UCSD-AML1 (cell line): ENCODE results near the gene ERBB2.
"Not testable (repeated sequence)": the region's sequence is repeated elsewhere in the genome, so short reads cannot be mapped to it uniquely, and the experiment has no call there.

Experiments used
- DNase-seq: peaks from one replicate; lab custom pipeline; 2025; ENCODE audit not compliant: unreplicated experiment; lab: John Stamatoyannopoulos, UW

ERBB2 gene

DNA sequence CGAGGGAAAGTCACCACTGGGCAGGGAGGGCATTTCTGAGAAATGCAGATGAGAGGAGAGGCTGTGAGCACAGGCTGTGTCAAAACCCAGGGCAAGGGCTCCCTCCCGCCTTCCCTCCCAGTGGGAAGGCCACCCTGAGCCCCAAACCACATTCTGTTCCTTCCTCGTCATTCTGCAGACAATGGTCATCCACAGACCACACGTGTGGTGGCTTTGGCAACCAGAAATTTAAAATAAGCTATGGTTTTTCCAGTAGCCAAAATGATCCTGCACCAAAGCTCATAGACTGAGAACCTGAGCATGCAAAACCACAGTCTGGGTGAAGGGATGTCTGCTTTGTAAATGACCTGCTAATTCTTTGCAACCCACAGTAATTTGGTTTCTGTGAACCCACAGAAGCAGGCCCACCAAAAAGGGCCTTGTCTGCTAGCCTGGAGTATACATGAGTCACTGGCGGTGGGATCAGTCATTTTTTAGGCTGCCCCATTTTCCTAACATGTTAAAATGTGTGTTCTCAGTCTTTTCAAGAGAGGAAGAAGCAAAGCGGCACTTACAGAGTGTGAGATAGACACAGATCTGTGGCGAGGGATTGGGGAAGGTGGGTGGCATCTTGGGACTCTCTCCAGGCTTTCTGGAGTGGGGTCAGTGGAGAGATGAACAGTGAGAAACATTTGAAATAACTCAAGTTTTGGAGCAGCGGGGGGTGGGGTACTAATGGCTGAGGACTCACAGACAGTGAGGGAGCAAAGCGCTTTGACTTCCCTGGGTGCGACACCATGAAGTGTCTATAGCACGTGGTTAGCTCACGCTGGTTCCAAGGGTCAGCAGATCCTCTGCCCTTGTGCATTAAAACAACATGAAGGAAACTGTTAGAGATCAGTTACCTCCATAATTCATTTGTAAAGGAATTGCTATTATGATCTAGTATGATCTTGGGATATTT is 58.3 kb downstream of the ERBB2 start:
- DNase-seq, result peak; percentile 34

DNA sequence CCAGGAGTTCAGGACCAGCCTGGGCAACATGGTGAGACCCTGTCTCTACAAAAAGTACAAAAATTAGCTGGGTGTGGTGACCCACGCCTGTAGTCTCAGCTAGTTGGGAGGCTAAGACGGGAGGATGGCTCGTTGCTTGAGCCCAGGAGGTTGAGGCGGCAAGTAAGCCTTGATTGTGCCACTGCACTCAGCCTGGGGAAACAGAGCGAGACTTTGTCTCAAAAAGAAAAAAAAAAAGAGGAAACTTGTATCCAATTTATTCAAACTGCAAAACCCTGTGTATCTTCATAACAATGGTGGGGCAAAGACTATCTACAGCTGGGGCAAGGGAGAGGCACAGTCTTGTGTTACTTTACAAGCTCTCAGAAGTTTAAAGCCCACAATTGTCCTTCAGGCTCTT is 59.3 kb downstream of the ERBB2 start:
- no peak for DNase-seq

DNA sequence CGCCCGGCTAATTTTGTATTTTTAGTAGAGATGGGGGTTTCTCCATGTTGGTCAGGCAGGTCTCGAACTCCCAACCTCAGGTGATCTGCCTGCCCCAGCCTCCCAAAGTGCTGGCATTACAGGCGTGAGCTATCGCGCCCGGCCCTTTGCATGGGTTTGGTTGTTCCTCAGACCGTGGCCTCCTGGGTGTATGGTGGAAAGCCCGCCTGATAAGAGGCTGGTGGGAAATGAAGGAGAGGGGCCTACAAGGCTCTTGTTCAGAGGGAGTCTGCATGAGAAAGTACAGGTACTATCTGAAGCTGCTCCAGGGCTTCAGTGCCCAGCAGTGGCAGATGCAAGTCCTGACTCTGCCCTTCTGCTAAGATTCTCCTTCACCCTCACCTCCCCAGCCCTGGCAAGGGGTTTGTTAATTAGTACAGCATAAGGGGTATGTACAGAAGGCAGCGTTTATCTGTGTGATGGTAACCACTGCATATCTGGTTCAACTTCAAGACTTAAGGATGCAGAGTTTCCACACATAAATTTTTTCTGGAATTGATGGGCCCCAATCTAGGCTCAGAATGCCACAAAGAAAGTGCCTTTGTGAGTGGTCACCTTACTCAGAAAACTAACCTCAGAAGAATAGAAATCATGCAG is 62.1 kb downstream of the ERBB2 start:
- no peak for DNase-seq

DNA sequence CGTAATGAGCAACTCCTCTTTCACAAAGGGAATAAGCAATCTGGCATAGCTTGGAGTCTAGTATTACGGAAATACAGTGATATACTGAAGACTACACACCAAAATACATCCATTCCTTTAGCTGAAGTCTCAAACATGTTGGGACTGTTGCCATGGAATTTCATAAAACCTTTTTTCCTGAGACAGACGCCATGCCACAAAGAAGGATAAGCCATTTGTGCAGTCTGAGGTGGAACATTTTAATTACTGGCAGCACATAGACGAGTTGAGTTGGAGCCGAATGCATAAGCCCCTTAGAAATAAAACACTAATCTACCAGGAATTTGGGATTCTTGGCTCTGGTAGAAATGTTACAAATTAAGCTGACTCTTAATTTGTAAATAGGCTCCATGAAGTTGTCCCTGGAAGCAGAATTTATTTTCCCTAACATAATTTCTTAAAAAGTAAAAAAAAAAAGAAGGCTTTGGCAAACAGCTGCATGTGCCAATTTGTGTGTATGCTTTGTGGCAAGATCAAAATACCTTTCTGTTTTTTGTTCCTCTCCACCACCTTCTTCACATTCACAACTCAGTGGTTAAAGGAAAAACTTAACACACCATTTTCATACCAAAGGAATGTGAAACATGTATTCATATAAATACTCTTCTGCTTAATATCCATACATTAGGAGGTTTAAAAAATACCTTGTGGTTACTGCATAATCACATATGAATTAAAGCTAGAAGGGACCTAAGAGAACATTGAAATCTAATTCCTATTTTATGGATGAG is 63.4 kb downstream of the ERBB2 start:
- DNase-seq, result no peak

DNA sequence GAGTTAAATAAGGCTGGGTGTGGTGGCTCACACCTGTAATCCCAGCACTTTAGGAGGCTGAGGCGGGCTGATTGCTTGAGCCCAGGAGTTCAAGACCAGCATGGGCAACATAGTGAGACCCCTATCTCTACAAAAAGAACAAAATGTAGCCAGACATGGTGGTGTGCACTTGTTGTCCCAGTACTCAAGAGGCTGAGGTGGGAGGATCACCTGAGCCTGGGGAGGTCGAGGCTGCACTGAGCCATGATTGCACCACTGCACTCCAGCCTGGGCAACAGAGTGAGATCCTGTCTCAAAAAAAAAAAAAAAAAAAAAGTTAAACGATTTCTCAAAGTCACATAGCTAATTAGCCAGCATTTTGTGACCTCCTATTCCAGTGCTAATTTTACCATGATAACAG is 64.3 kb downstream of the ERBB2 start:
- DNase-seq, result not testable (repeated sequence)

DNA sequence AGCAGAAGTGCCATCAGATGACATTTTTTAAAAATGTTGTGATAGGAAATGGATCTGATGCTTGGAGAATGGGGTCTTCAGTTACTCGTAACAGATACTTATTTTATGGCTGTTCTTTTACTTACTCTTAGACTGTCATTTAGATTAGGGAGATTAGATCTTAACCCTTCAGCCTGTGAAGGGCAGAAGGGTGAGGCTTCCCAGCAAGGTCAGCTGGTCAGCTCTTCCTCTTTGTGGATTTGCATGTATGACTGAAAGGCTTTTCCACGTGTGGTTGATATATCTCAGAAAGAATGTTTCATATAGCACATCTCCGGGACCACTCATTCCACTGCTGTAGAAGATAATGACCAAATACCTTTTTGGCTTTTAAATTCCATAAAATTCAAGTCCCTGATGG is 65.3 kb downstream of the ERBB2 start:
- DNase-seq, result no peak

DNA sequence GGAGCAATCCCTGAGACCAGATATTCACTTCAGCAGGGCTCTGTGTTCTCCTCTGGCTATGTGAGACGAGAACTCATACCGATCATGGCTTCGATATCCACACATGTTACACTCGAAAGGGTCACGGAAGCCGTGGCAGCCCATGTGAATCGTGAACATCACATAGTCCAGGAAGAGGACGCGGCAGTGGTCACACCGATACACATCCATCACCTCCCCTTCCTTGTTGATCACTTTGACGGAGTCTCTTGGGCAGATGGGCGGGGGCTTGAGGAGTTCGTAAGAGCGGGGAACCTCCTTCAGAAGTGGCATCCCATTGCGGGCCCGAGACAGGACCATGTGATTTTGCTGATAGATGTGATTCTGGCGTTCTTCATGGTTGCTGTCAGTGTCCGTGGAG is 65.9 kb downstream of the ERBB2 start:
- DNase-seq, result no peak

DNA sequence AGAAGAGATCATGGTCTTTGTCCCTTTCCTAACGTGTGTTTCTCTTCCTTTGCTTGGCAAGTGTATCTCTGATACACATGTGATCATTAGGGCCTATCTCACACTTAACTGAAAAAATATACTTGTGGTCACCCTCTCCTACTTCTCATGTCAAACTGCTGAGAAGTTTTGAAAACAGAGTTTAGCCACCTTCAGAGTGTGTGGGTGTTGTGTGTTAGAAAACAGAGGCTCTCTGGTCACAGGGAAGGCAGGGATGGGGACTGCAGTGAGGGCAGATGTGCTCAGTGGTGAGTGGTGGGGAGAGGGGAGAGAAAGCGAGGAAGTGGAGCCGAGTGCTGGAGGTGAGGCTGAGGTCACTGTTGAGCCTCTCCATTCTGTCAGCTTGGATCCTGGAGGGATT is 67.3 kb downstream of the ERBB2 start:
- DNase-seq, result no peak

DNA sequence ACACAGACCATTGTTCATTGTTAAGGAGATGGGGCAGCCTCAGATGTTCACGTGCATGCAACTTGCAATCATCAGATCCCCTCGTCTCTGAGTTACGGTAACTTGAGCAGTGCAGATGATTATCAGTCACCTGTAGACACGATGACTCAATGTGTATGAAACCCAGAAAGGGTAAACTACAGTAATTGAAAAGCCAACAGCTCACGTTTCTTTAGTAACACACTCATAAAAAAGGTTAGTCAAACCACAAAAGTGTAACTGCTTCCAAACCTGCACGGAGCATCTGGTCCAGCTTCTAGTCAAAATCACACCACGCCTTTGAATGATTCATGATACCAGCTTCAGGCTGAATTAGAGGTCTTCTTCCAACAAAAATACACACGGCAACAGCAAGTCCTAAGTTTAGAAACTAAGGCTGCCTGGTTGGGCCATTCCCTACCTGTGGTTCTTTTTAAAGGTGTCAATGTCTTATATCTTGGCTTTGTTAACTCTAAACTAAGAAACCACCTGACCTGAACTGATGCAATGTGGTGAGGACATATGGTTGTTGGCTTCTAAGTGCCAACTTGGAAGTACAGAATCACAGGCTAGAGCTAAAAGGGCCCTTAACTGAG is 70.2 kb downstream of the ERBB2 start:
- DNase-seq, result no peak

DNA sequence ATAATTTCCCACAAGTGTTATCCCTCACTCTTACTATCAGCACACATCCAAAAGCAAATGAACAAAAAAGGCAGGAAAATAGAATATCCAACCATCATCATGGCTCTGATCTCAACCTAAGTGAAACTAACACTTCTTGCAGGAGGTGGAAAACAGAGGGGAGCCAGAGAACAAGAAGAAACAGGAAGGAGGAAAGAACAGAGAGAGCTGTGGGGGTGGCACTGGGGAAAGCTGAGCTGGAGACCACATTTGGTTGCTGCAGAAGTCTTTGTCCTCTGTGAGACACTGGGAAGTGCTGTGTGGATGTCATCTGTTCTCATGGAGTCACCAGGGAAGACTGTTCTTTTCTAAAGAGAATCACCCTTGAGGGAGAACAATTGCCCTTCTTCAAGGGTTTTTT is 72.6 kb downstream of the ERBB2 start:
- no peak for DNase-seq

DNA sequence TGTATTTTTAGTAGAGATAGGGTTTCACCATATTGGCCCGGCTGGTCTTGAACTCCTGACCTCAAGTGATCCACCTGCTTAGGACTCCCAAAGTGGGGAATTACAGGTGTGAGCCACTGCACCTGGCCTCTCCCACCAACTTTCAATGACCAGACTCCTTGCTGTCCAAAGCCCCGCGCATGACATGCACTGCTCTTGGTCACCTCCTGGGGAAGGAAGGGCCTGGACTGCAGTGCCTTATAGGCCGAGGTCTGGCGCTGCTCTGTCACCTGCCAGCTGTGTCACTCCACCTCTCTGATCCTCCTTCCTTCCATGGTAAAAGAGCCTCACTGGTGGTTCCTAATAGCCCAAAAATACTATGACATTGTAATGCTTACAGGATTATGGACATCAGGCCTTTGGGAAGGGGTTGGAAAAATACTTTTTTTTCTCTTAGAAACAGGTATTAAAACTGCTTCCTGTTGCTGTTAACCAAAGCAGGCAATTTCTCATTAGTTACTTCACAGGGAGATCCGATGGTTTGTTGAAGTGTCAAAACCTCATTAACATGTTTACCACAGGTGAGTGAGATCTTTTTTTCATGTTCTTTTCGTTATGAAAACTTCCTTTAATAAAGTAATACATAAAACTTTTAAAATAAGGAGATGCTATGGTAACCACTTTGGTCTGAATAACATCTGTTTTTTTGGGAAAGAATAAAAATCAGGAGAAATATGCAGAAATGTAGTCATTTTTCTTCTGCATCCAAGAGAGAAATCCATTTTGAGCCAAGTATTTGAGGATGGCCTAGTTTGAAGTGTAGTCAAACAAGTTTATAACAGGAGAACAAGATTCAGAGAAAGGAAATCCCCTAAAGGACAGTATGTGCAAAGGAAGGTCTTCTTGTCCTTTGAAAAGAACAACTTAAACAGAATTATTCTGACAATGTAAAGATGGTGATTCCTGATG is 73.4 kb downstream of the ERBB2 start:
- no peak for DNase-seq

DNA sequence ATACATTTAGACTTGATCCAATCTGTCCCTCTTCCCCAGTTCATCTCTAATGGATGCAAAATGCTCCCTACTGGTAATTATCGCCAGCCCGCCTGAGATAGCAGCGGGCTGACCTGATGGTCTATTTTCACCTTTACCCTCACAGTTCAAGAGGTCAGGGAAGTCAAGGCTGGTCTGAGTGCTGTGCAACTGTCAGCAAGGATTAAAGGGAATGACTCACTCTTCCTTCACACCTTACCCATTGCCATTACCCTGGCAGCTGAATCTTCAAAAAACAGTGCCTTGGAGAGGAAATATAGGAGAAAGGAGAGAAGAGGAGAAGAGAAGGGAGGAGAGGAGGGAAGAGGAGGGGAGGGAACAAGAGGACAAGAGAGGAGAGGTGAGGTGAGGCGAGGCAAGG is 74.2 kb downstream of the ERBB2 start:
- no peak for DNase-seq

DNA sequence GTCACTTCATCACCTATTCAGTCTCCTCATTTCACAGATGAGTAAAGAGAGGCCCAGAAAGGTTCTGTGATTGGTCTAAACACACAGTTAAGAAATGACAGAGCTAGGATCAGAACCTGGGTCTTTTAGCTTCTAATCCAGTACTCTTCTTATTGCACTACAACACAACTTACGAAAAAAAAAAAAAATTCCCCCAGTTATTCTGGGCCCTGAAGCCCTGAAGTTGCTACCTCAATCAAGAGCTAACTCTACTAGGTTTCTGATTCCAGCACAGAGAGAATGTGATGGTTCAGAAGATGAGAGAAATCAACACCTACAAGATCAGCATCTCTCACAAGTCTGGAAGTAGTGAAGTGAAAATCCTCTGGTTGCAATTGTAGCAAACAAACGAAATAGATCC is 75.2 kb downstream of the ERBB2 start:
- DNase-seq, result no peak

DNA sequence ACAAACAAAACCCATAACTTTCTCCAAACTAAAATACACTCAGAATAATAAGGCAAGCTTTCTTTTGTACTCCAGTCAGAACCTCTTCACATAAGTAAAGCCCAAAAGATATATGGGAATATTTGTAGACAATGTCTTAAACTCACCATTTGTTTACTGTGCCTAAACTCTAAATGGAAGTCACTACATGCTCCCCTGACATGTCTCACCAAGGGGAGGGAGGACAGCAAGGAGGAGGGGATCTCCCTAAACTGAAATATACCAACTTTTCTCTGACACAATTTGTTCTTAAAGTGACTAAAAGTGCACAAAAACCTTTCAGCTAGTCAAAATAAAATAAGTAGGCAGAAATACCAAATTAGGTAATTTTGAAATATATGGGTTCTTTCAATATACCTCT is 76.4 kb downstream of the ERBB2 start:
- no peak for DNase-seq

DNA sequence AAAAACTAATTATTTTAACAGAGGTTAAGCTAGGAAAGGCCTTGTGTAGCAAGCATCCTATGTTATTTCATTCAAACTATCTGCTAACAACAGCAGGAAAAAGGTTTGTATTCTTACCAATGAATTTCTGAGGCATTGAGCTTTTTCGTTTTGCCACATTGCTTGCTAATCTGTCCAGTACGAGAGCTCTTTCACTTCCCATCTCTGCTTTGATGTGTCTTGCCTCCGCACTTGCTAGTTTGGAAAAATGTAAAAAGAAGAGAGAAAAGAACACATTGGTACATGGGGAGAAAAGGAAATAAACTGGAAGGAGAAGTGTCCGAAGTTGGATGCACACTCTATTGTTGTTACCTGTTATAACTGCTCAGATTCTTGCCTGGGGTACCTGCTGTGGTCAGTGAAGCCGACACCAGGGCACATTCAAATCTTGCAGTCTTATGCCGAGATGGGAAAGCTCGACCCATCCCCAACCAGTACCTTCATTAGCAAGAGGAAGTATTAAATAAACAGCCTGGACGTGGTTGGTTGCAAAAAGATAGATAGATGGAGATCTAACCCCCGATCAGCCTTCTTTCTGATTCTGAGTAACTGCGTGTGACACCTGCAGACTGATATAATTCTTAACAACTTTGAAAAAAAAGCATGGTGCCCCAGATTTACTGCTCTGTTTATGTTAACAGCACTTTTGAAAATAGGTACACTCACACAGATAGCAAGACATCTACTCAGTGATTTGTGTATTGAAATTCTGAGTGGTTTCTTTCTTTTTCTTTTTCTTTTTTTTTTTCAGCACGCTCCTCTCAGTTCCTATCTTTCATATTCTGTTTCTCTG is 77.9 kb downstream of the ERBB2 start:
- DNase-seq, result no peak
